CD4-positive, alpha-beta T cell treated with Interleukin-4 for 1 hour (primary cell): ENCODE results near the gene PCNT.
"Not testable (repeated sequence)": the region's sequence is repeated elsewhere in the genome, so short reads cannot be mapped to it uniquely, and the experiment has no call there.

Experiments used
- DNase-seq, 2 donors: peaks; one replicate each; pipeline ENCODE4 v3.0.0-alpha.2; 2020 to 2022

The PCNT gene

GRCh38 chr21:46388896-46389295 lies 64.9 kb downstream of the PCNT start:
- no peak for DNase-seq

- no peak for DNase-seq
Observed at GRCh38 chr21:46390603-46391545, 66.9 kb downstream of the PCNT start.

GRCh38 chr21:46391773-46392172 lies 67.8 kb downstream of the PCNT start:
- no peak for DNase-seq

GRCh38 chr21:46392921-46393320 lies 69.0 kb downstream of the PCNT start:
- DNase-seq, result no peak

GRCh38 chr21:46393451-46393940 lies 69.5 kb downstream of the PCNT start:
- no peak for DNase-seq

GRCh38 chr21:46393941-46394594 lies 70.1 kb downstream of the PCNT start:
- DNase-seq, result no peak

- no peak for DNase-seq
Observed at GRCh38 chr21:46394595-46395104, 70.7 kb downstream of the PCNT start.

GRCh38 chr21:46397211-46397905 lies 73.4 kb downstream of the PCNT start:
- no peak for DNase-seq

- no peak for DNase-seq
Observed at GRCh38 chr21:46397993-46398392, 74.0 kb downstream of the PCNT start.

- no peak for DNase-seq
Observed at GRCh38 chr21:46399129-46399528, 75.2 kb downstream of the PCNT start.

GRCh38 chr21:46399686-46400085 lies 75.7 kb downstream of the PCNT start:
- no peak for DNase-seq

GRCh38 chr21:46401186-46401910 lies 77.4 kb downstream of the PCNT start:
- no peak for DNase-seq

GRCh38 chr21:46402421-46402820 lies 78.5 kb downstream of the PCNT start:
- no peak for DNase-seq

GRCh38 chr21:46403234-46403811 lies 79.4 kb downstream of the PCNT start:
- not testable (repeated sequence) for DNase-seq

GRCh38 chr21:46404306-46404705 lies 80.3 kb downstream of the PCNT start:
- no peak for DNase-seq

GRCh38 chr21:46406001-46406400 lies 82.0 kb downstream of the PCNT start:
- no peak for DNase-seq

- DNase-seq, result no peak
Observed at GRCh38 chr21:46409641-46410406, 85.9 kb downstream of the PCNT start.

GRCh38 chr21:46410516-46410915 lies 86.6 kb downstream of the PCNT start:
- DNase-seq, result no peak

- no peak for DNase-seq
Observed at GRCh38 chr21:46411236-46411635, 87.3 kb downstream of the PCNT start.

GRCh38 chr21:46411691-46412090 lies 87.7 kb downstream of the PCNT start:
- no peak for DNase-seq
